BLaER1 treated with 17β-estradiol and CSF1 and Interleukin-3, amounts not matched to agents 10 nM and 100 nM (cell line): ENCODE results near the gene SPECC1L.
A peak's percentile ranks its signal among the peaks of the same experiment; 100 is the strongest.

Experiments used
- H3K27ac ChIP-seq, 11 experiments: shearing (Covaris generic); formaldehyde crosslinking; 2 replicates each; pipeline ENCODE4 v1.8.1; 2022
- H3K27me3 ChIP-seq, 11 experiments: shearing (Covaris generic); formaldehyde crosslinking; 2 replicates each; pipeline ENCODE4 v1.8.1; 2022
- H3K36me3 ChIP-seq, 11 experiments: shearing (Covaris generic); formaldehyde crosslinking; 2 replicates each; pipeline ENCODE4 v1.8.1; 2022
- H3K4me1 ChIP-seq, 10 experiments: shearing (Covaris generic); formaldehyde crosslinking; 2 replicates each; pipeline ENCODE4 v1.8.1; 2022
- H3K4me2 ChIP-seq, 11 experiments: shearing (Covaris generic); formaldehyde crosslinking; 2 replicates each; pipeline ENCODE4 v1.8.1; 2022
- H3K4me3 ChIP-seq, 10 experiments: shearing (Covaris generic); formaldehyde crosslinking; 2 replicates each; pipeline ENCODE4 v1.8.1; 2022
- H3K9ac ChIP-seq, 11 experiments: shearing (Covaris generic); formaldehyde crosslinking; 2 replicates each; pipeline ENCODE4 v1.8.1; 2022
- H3K9me3 ChIP-seq, 11 experiments: shearing (Covaris generic); formaldehyde crosslinking; replicated peaks in 1 of 11; 2 replicates each; pipeline ENCODE4 v1.8.1; 2022
- H4K20me1 ChIP-seq, 11 experiments: shearing (Covaris generic); formaldehyde crosslinking; 2 replicates each; pipeline ENCODE4 v1.8.1; 2022
- Cebpa-rat ChIP-seq, 11 experiments: shearing (Covaris generic); IDR thresholded peaks; 2 replicates each; pipeline ENCODE4 v1.8.1; 2022

The SPECC1L gene

GRCh38 chr22:24270556-24271385 is at the start of gene SPECC1L:
TSS of gene SPECC1L (plus strand) at chr22:24270831. CDS start at chr22:24302232, 31,401 bp downstream.
- Histone ChIP-seq H4K20me1 (peaks cover 25 to 46% (median 36%) of the 10 kb centered on the region in 11 experiments; a peak in 20 of 22 replicates), H3K4me3 (peak within 1 kb of the TSS; percentile 78 to 99 (median 88)), H3K4me2 (peak within 1 kb of the TSS; percentile 76 to 99 (median 95)), H3K9me3 (no peaks in the 10 kb centered on the region), H3K36me3 (peaks cover 0 to 2% (median under 1%) of the 10 kb centered on the region in 11 experiments; a peak in 6 of 22 replicates), H3K27ac (peak within 1 kb of the TSS; percentile 82 to 97 (median 93)), H3K9ac (peak within 1 kb of the TSS; percentile 88 to 97 (median 95)), H3K4me1 (peaks cover 39 to 54% (median 48%) of the 10 kb centered on the region in 10 experiments), H3K27me3 (no peaks in the 10 kb centered on the region)
- TF ChIP-seq Cebpa-rat (IDR thresholded peaks at IDR 0.05): no peak

GRCh38 chr22:24224468-24224867 is 46.2 kb upstream of the SPECC1L start:
- H4K20me1 ChIP-seq: no peaks in the 10 kb centered on the region

GRCh38 chr22:24225044-24225601 is 45.5 kb upstream of the SPECC1L start:
- Histone ChIP-seq H3K27ac (no peak overlapping the region), H3K9ac (no peak overlapping the region), H3K4me2 (no peak overlapping the region), H4K20me1 (no peaks in the 10 kb centered on the region), H3K4me3 (no peak overlapping the region), H3K9me3 (peaks cover 9 to 47% (median 20%) of the 10 kb centered on the region in 11 experiments), H3K36me3 (peaks cover 0 to 100% (median 21%) of the 10 kb centered on the region in 11 experiments; a peak in 12 of 22 replicates), H3K4me1 (no peaks in the 10 kb centered on the region), H3K27me3 (no peaks in the 10 kb centered on the region)
- no peak for TF ChIP-seq Cebpa-rat (IDR thresholded peaks at IDR 0.05)

More at GRCh38 chr22:24224468-24224867, 46.2 kb upstream of the SPECC1L start:
- Histone ChIP-seq H3K27ac (no peak overlapping the region), H3K27me3 (no peaks in the 10 kb centered on the region), H3K9ac (no peak overlapping the region), H3K9me3 (peaks cover 9 to 47% (median 20%) of the 10 kb centered on the region in 11 experiments), H3K4me2 (no peak overlapping the region), H3K4me1 (peaks cover 0 to 5% (median 0%) of the 10 kb centered on the region in 10 experiments; a peak in 1 of 20 replicates), H3K4me3 (no peak overlapping the region), H3K36me3 (peaks cover 0 to 100% (median 27%) of the 10 kb centered on the region in 11 experiments; a peak in 12 of 22 replicates)
- TF ChIP-seq Cebpa-rat (IDR thresholded peaks at IDR 0.05): no peak

GRCh38 chr22:24225951-24226350 is 44.7 kb upstream of the SPECC1L start:
- Histone ChIP-seq H3K27ac (no peak overlapping the region), H3K36me3 (peaks cover 0 to 100% (median 15%) of the 10 kb centered on the region in 11 experiments; a peak in 12 of 22 replicates), H4K20me1 (no peaks in the 10 kb centered on the region), H3K4me1 (no peaks in the 10 kb centered on the region), H3K27me3 (no peaks in the 10 kb centered on the region), H3K9me3 (peaks cover 9 to 47% (median 20%) of the 10 kb centered on the region in 11 experiments), H3K4me3 (no peak overlapping the region), H3K4me2 (no peak overlapping the region), H3K9ac (no peak overlapping the region)
- no peak for TF ChIP-seq Cebpa-rat (IDR thresholded peaks at IDR 0.05)

GRCh38 chr22:24230911-24231656 is 39.5 kb upstream of the SPECC1L start:
- Histone ChIP-seq H4K20me1 (peaks cover 0 to 40% (median 0%) of the 10 kb centered on the region in 11 experiments; a peak in 5 of 22 replicates), H3K27me3 (no peaks in the 10 kb centered on the region), H3K4me3 (no peak overlapping the region), H3K36me3 (peaks cover 0 to 94% (median 0%) of the 10 kb centered on the region in 11 experiments; a peak in 10 of 22 replicates), H3K27ac (no peak overlapping the region), H3K9ac (no peak overlapping the region), H3K4me2 (no peak overlapping the region), H3K4me1 (peaks cover under 1 to 17% (median 10%) of the 10 kb centered on the region in 10 experiments; a peak in 13 of 20 replicates), H3K9me3 (peaks cover 0 to 15% (median 0%) of the 10 kb centered on the region in 11 experiments; a peak in 6 of 22 replicates)
- no peak for TF ChIP-seq Cebpa-rat (IDR thresholded peaks at IDR 0.05)

- TF ChIP-seq Cebpa-rat (IDR thresholded peaks at IDR 0.05): no peak
- no peak overlapping the region for H3K4me3 ChIP-seq
Observed at GRCh38 chr22:24231706-24232105, 38.9 kb upstream of the SPECC1L start.

GRCh38 chr22:24232124-24232523 is 38.5 kb upstream of the SPECC1L start:
- Histone ChIP-seq H3K27me3 (no peaks in the 10 kb centered on the region), H3K4me2 (no peak overlapping the region), H3K36me3 (peaks cover 0 to 91% (median 0%) of the 10 kb centered on the region in 11 experiments; a peak in 9 of 22 replicates), H3K27ac (peak overlapping the region in 2 of 11 experiments; percentile 14 to 26; a peak in 3 of 22 replicates), H3K9me3 (peaks cover 0 to 5% (median 0%) of the 10 kb centered on the region in 11 experiments; a peak in 1 of 22 replicates), H3K9ac (no peak overlapping the region), H3K4me3 (no peak overlapping the region), H3K4me1 (peaks cover 3 to 24% (median 11%) of the 10 kb centered on the region in 10 experiments; a peak in 16 of 20 replicates), H4K20me1 (peaks cover 0 to 42% (median 0%) of the 10 kb centered on the region in 11 experiments; a peak in 5 of 22 replicates)
- TF ChIP-seq Cebpa-rat (IDR thresholded peaks at IDR 0.05): no peak

More at GRCh38 chr22:24231706-24232105, 38.9 kb upstream of the SPECC1L start:
- Histone ChIP-seq H3K27ac (no peak overlapping the region; a peak in 1 of 22 replicates), H3K4me2 (no peak overlapping the region), H3K9ac (no peak overlapping the region; a peak in 1 of 22 replicates), H3K36me3 (peaks cover 0 to 91% (median 0%) of the 10 kb centered on the region in 11 experiments; a peak in 9 of 22 replicates), H3K9me3 (peaks cover 0 to 9% (median 0%) of the 10 kb centered on the region in 11 experiments; a peak in 3 of 22 replicates), H4K20me1 (peaks cover 0 to 42% (median 0%) of the 10 kb centered on the region in 11 experiments; a peak in 5 of 22 replicates), H3K4me1 (peaks cover 3 to 20% (median 10%) of the 10 kb centered on the region in 10 experiments; a peak in 16 of 20 replicates), H3K27me3 (no peaks in the 10 kb centered on the region)

- H3K9me3 ChIP-seq: peaks cover 0 to under 1% (median 0%) of the 10 kb centered on the region in 11 experiments; a peak in 1 of 22 replicates
- no peak for TF ChIP-seq Cebpa-rat (IDR thresholded peaks at IDR 0.05)
- peaks cover 0 to 42% (median 0%) of the 10 kb centered on the region in 11 experiments; a peak in 5 of 22 replicates for H4K20me1 ChIP-seq
- no peak overlapping the region for H3K4me3 ChIP-seq
- no peak overlapping the region for H3K9ac ChIP-seq
- H3K27ac ChIP-seq: peak overlapping the region in 2 of 11 experiments; percentile 14 to 26; a peak in 2 of 22 replicates
- no peak overlapping the region for H3K4me2 ChIP-seq
- peaks cover 0 to 89% (median 0%) of the 10 kb centered on the region in 11 experiments; a peak in 9 of 22 replicates for H3K36me3 ChIP-seq
- H3K4me1 ChIP-seq: peaks cover 3 to 25% (median 12%) of the 10 kb centered on the region in 10 experiments; a peak in 16 of 20 replicates
- H3K27me3 ChIP-seq: no peaks in the 10 kb centered on the region
Observed at GRCh38 chr22:24232725-24233124, 37.9 kb upstream of the SPECC1L start.
